ENCODE data around the gene SPATA20. TPM values are rescaled to one million over a fixed set of nuclear protein-coding genes. Genes with fewer than 3 reads are reported as not detected.

Gene SPATA20
- total and polyA plus RNA-seq, 2 of the 13 experiments (the other 11 are each of a cell fraction or from before 2014, with no cell fraction given) = 36.1 to 64.8 TPM

DNA sequence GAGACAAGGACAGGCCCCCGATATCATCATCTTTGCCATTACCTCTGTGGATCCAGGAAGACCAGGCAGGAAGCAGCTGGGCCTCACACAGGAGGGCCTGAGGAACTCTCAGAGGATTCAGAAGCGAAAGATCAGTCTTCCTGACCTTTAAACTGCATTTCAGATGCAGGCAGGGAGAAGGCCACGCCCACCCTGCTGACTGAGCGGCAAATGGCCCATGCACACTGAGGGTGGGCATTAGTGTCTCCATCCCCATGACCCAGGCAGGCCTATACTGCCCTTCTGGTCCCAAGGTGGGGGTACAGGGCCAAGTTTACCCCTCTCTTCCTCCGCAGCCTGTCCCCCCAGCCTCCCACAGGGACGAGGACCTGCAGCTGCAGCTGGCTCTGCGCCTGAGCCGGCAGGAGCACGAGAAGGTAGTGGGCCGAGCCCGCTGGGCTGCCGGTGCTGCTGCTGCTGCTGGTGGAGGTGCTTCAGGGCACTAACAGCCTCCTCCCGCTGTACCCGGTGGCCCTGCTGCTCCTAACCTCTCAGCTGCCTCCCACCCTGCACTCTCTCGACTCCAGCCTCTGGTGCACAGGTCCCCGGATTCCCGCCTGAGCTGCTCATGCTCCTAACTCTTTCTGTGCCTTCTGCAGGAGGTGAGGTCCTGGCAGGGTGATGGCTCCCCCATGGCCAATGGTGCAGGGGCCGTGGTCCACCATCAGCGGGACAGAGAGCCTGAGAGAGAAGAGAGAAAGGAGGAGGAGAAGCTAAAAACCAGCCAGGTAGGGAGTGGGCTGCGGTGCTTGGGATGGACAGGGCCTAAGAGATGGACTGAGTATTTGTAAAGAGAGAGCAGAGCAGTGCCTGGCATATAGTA is 8.2 kb upstream of the SPATA20 start (continued):
- TF ChIP-seq, protein P1, sequence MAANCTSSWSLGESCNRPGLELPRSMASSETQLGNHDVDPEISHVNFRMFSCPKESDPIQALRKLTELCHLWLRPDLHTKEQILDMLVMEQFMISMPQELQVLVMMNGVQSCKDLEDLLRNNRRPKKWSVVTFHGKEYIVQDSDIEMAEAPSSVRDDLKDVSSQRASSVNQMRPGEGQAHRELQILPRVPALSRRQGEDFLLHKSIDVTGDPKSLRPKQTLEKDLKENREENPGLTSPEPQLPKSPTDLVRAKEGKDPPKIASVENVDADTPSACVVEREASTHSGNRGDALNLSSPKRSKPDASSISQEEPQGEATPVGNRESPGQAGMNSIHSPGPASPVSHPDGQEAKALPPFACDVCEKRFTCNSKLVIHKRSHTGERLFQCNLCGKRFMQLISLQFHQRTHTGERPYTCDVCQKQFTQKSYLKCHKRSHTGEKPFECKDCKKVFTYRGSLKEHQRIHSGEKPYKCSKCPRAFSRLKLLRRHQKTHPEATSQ (CRISPR knock-in tag; IDR thresholded peaks at IDR 0.05; ENCODE audit: borderline replicate concordance) = no peak
- TF ChIP-seq ZZZ3 (CRISPR knock-in tag; IDR thresholded peaks at IDR 0.05; ENCODE audit: borderline replicate concordance) (no peak), MAFG (CRISPR knock-in tag; IDR thresholded peaks at IDR 0.05) (no peak), ZNF354B (CRISPR knock-in tag; IDR thresholded peaks at IDR 0.05) (no peak), ZNF280B (CRISPR knock-in tag; IDR thresholded peaks at IDR 0.05; ENCODE audit: borderline replicate concordance) (no peak), ZNF576 (CRISPR knock-in tag; IDR thresholded peaks at IDR 0.05) (0 out of 2 replicates have a peak, but pooled peaks have one; percentile 2), ZNF318 (CRISPR knock-in tag; IDR thresholded peaks at IDR 0.05) (no peak), KLF6 (CRISPR knock-in tag; IDR thresholded peaks at IDR 0.05) (no peak), ZSCAN25 (CRISPR knock-in tag; IDR thresholded peaks at IDR 0.05) (0 out of 2 replicates have a peak, but pooled peaks have one; percentile 43), SKI (IDR thresholded peaks at IDR 0.05; ENCODE audit: partially characterized antibody) (no peak)

Data from HepG2 (cell line).